Activated CD4-positive, alpha-beta memory T cell treated with anti-CD3 and anti-CD28 coated beads for 36 hours (primary cell): ENCODE measurements around the gene GNAS-AS1. TPM values are rescaled to one million over a fixed set of nuclear protein-coding genes. Genes with fewer than 3 reads are reported as not detected.

Source experiments
- CTCF ChIA-PET: fragments of 350-600 bp; sonication (Branson Sonifier 250); formaldehyde crosslinking; loops from one replicate; lab custom pipeline; 2021; ENCODE audit warnings: antibody characterized with exemption, inconsistent platforms; lab: Charles Lee
- POLR2A ChIA-PET: fragments of 350-600 bp; sonication (Branson Sonifier 250); formaldehyde crosslinking; loops from one replicate; lab custom pipeline; 2021; ENCODE audit warnings: antibody characterized with exemption; lab: Charles Lee
- DNase-seq: peaks from one replicate; pipeline ENCODE4 v3.0.0-alpha.2; 2020
- H3K27ac Mint-ChIP-seq: one replicate; pipeline ENCODE4 v1.8.0; 2021; ENCODE audit warnings: mixed read lengths
- H3K27me3 Mint-ChIP-seq: one replicate; pipeline ENCODE4 v1.8.0; 2021; ENCODE audit warnings: mixed read lengths
- H3K36me3 Mint-ChIP-seq: one replicate; pipeline ENCODE4 v1.8.0; 2021; ENCODE audit warnings: mixed read lengths
- H3K4me1 Mint-ChIP-seq: one replicate; pipeline ENCODE4 v1.8.0; 2021; ENCODE audit warnings: low read depth, mixed read lengths
- H3K4me3 Mint-ChIP-seq: one replicate; pipeline ENCODE4 v1.8.0; 2021; ENCODE audit warnings: mild to moderate bottlenecking, mixed read lengths
- H3K9me3 Mint-ChIP-seq: one replicate; pipeline ENCODE4 v1.8.0; 2021; ENCODE audit warnings: mixed read lengths
- intact Hi-C: fragments of 100-400 bp; cut with micrococcal nuclease; formaldehyde crosslinking; loops from one replicate; pipeline ENCODE4 v1.15.1; 2023
- total RNA-seq, 2 experiments: library from RNA; stranded (reverse); gene quantifications; one replicate each; pipeline ENCODE4 v1.2.3, GENCODE V29; 2021

The GNAS-AS1 gene
- total RNA-seq, 2 experiments from 2014 or later = 1.1 to 1.3 TPM

- CTCF ChIA-PET = no interaction called here
- peaks cover 8% of the 10 kb centered on the region for H3K9me3 Mint-ChIP-seq
- POLR2A ChIA-PET = no interaction called here
- H3K27ac Mint-ChIP-seq = no peak overlapping the region
- no peak for DNase-seq
- H3K4me3 Mint-ChIP-seq = no peak overlapping the region
- H3K27me3 Mint-ChIP-seq = peaks cover 42% of the 10 kb centered on the region
- H3K4me1 Mint-ChIP-seq = peaks cover 11% of the 10 kb centered on the region
- peaks cover 14% of the 10 kb centered on the region for H3K36me3 Mint-ChIP-seq
- intact Hi-C loops = no loop called here
Observed at GRCh38 chr20:58816051-58816450, 34.7 kb downstream of the GNAS-AS1 start.

- intact Hi-C loops = no loop called here
- peaks cover 2% of the 10 kb centered on the region for H3K9me3 Mint-ChIP-seq
Observed at GRCh38 chr20:58815448-58815847, 35.3 kb downstream of the GNAS-AS1 start.

DNA sequence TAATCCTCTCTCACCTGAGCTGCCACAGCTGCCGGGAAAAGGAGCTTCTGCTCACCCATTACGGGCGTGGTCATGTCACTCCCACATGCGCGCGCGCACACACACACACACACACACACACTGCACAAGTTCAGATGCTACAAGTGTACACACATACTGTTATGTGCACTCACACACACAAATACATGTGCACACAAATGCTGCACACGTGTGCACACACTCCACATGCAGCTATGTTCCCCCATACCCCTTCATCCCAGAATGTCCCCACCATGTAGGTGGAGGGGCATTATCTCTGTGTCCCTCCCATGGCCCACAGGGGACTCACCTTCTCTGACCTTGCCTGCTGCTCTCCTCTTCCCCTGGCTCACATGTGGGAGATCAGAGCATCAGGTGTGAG is 37.3 kb downstream of the GNAS-AS1 start:
- Mint-ChIP-seq H3K4me3 (no peak overlapping the region), H3K9me3 (no peaks in the 10 kb centered on the region), H3K36me3 (peaks cover 2% of the 10 kb centered on the region), H3K27me3 (peaks cover 57% of the 10 kb centered on the region), H3K4me1 (peaks cover 11% of the 10 kb centered on the region), H3K27ac (no peak overlapping the region)
- intact Hi-C loops = no loop called here
- no peak for DNase-seq
- CTCF ChIA-PET = no interaction called here
- POLR2A ChIA-PET = no interaction called here

More at GRCh38 chr20:58815448-58815847, 35.3 kb downstream of the GNAS-AS1 start:
- Mint-ChIP-seq H3K4me3 (no peak overlapping the region), H3K4me1 (peaks cover 14% of the 10 kb centered on the region), H3K27ac (no peak overlapping the region), H3K36me3 (peaks cover 8% of the 10 kb centered on the region), H3K27me3 (peaks cover 44% of the 10 kb centered on the region)
- CTCF ChIA-PET = no interaction called here
- POLR2A ChIA-PET = no interaction called here
- DNase-seq = no peak

DNA sequence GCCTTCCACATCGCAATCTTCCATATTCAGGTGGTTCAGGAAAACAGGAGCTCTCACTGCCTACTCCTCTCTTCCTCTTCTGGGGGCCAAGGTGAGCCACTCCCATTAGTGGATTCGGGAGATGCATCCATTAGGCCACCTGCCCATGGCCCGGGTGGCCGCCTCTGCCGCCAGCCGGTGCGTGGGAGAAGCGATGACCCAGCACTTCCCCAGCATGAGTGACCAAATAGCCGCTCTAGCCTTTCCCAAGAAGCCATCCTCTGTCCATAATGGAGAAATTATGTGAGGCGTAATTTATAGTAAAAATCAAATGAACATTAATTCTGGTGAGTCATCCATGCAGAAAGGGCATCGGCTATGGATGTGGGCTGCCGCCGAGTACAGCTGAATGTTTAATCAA is 39.4 kb downstream of the GNAS-AS1 start:
- ChIA-PET CTCF (no interaction called here), POLR2A (no interaction called here)
- DNase-seq = no peak
- Mint-ChIP-seq H3K4me1 (peaks cover 8% of the 10 kb centered on the region), H3K27me3 (peaks cover 62% of the 10 kb centered on the region), H3K36me3 (peaks cover 2% of the 10 kb centered on the region), H3K4me3 (no peak overlapping the region), H3K9me3 (no peaks in the 10 kb centered on the region), H3K27ac (no peak overlapping the region)
- intact Hi-C loops = no loop called here

GRCh38 chr20:58810879-58811250 is 39.8 kb downstream of the GNAS-AS1 start:
- intact Hi-C loops = loop anchor here (1.0 kb wide), 1 partner anchor 7 kb away; no protein-coding TSS in a partner anchor
- ChIA-PET CTCF (no interaction called here), POLR2A (no interaction called here)
- DNase-seq = no peak
- H3K4me3 Mint-ChIP-seq = no peak overlapping the region
- no peak overlapping the region for H3K27ac Mint-ChIP-seq
- H3K27me3 Mint-ChIP-seq = peaks cover 66% of the 10 kb centered on the region
- no peaks in the 10 kb centered on the region for H3K9me3 Mint-ChIP-seq
- peaks cover 8% of the 10 kb centered on the region for H3K4me1 Mint-ChIP-seq
- H3K36me3 Mint-ChIP-seq = peaks cover 2% of the 10 kb centered on the region

- CTCF ChIA-PET = no interaction called here
- no peak overlapping the region for H3K4me3 Mint-ChIP-seq
Observed at GRCh38 chr20:58810116-58810878, 40.4 kb downstream of the GNAS-AS1 start.

GRCh38 chr20:58808271-58809046 is 42.2 kb downstream of the GNAS-AS1 start:
- Mint-ChIP-seq H3K36me3 (peaks cover 2% of the 10 kb centered on the region), H3K4me3 (no peak overlapping the region), H3K4me1 (peaks cover 8% of the 10 kb centered on the region), H3K27ac (no peak overlapping the region), H3K27me3 (peaks cover 64% of the 10 kb centered on the region), H3K9me3 (no peaks in the 10 kb centered on the region)
- ChIA-PET CTCF (no interaction called here), POLR2A (no interaction called here)
- intact Hi-C loops = no loop called here
- no peak for DNase-seq

More at GRCh38 chr20:58810116-58810878, 40.4 kb downstream of the GNAS-AS1 start:
- Mint-ChIP-seq H3K27ac (no peak overlapping the region), H3K27me3 (peaks cover 66% of the 10 kb centered on the region), H3K36me3 (peaks cover 2% of the 10 kb centered on the region), H3K4me1 (peaks cover 8% of the 10 kb centered on the region), H3K9me3 (no peaks in the 10 kb centered on the region)
- intact Hi-C loops = loop anchor here (1.0 kb wide), 1 partner anchor 8 kb away; no protein-coding TSS in a partner anchor
- POLR2A ChIA-PET = no interaction called here
- peak; percentile 48 for DNase-seq

GRCh38 chr20:58807801-58808200 is 42.9 kb downstream of the GNAS-AS1 start:
- no peak overlapping the region for H3K27ac Mint-ChIP-seq

DNA sequence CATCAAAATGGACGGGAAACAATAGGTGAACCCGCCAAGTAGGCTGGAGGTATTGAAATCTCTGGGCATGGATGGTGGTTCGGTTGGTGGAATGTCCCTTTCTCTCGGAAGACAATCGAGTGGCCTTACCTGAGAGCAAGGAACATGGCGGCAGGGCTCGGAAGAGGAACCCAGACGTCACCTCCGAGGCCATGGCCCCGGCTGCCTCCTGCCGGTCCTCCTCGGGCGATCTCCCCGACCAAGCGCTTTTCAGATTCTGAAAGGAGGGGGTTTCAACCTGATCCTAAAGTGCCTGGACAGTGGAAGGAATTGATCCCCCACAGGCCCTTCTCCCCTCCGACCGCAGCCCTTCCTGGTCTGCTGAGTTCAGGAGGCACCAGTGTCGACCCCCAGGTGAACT is 47.2 kb downstream of the GNAS-AS1 start:
- intact Hi-C loops = no loop called here
- Mint-ChIP-seq H3K27ac (no peak overlapping the region), H3K36me3 (no peaks in the 10 kb centered on the region), H3K9me3 (no peaks in the 10 kb centered on the region), H3K4me1 (no peaks in the 10 kb centered on the region), H3K27me3 (peaks cover 40% of the 10 kb centered on the region), H3K4me3 (no peak overlapping the region)
- no peak for DNase-seq
- POLR2A ChIA-PET = no interaction called here
- CTCF ChIA-PET = no interaction called here

More at GRCh38 chr20:58807801-58808200, 42.9 kb downstream of the GNAS-AS1 start:
- POLR2A ChIA-PET = no interaction called here
- Mint-ChIP-seq H3K4me1 (peaks cover 8% of the 10 kb centered on the region), H3K36me3 (no peaks in the 10 kb centered on the region), H3K4me3 (no peak overlapping the region), H3K9me3 (no peaks in the 10 kb centered on the region), H3K27me3 (peaks cover 62% of the 10 kb centered on the region)
- no peak for DNase-seq
- intact Hi-C loops = no loop called here
- CTCF ChIA-PET = no interaction called here

DNA sequence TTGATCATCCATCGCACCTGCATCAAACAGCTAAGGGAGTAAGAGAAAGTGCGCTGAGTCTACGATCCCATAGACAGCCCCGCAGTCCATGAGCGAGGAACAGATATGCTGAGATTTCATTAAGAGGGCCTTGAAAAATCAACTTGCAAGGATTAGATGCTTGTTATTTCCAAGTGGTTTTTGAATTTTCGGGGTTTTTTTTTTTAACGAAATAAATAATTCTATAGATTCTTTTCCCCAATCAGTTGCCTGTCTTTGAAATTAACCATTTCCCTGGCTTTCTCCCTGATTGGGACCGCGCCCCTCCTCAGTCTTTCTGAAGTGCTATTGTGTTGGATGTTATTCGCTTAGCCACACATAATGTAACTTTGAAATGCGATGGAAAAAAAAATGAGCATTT is 48.6 kb downstream of the GNAS-AS1 start:
- POLR2A ChIA-PET = no interaction called here
- no peak overlapping the region for H3K27ac Mint-ChIP-seq
- H3K27me3 Mint-ChIP-seq = peaks cover 34% of the 10 kb centered on the region
- no peak for DNase-seq
- no peaks in the 10 kb centered on the region for H3K36me3 Mint-ChIP-seq
- no peaks in the 10 kb centered on the region for H3K9me3 Mint-ChIP-seq
- CTCF ChIA-PET = no interaction called here
- H3K4me1 Mint-ChIP-seq = no peaks in the 10 kb centered on the region
- intact Hi-C loops = no loop called here
- no peak overlapping the region for H3K4me3 Mint-ChIP-seq

GRCh38 chr20:58800134-58800871 is 50.4 kb downstream of the GNAS-AS1 start:
- intact Hi-C loops = no loop called here
- no peak overlapping the region for H3K27ac Mint-ChIP-seq
- no peaks in the 10 kb centered on the region for H3K9me3 Mint-ChIP-seq
- H3K27me3 Mint-ChIP-seq = peaks cover 33% of the 10 kb centered on the region
- H3K4me1 Mint-ChIP-seq = no peaks in the 10 kb centered on the region
- POLR2A ChIA-PET = no interaction called here
- CTCF ChIA-PET = no interaction called here
- no peak overlapping the region for H3K4me3 Mint-ChIP-seq
- H3K36me3 Mint-ChIP-seq = no peaks in the 10 kb centered on the region
- DNase-seq = no peak
